Smooth muscle cell of the brain vasculature (primary cell): ENCODE results near the gene KRTAP12-3.
"Not testable (repeated sequence)": the region's sequence is repeated elsewhere in the genome, so short reads cannot be mapped to it uniquely, and the experiment has no call there.

Experiments used
- DNase-seq: peaks from one replicate; pipeline ENCODE4 v3.0.0-alpha.2; 2012; ENCODE audit warnings: low read depth, low spot score

Gene KRTAP12-3

GRCh38 chr21:44684077-44684476, 26.3 kb downstream of the KRTAP12-3 start:
- DNase-seq: no peak

- no peak for DNase-seq
These were observed 26.8 kb downstream of the KRTAP12-3 start for GRCh38 chr21:44684483-44684882.

GRCh38 chr21:44685050-44685449, 27.3 kb downstream of the KRTAP12-3 start:
- DNase-seq: not testable (repeated sequence)

- no peak for DNase-seq
These were observed 28.5 kb downstream of the KRTAP12-3 start for GRCh38 chr21:44686000-44686781.

- DNase-seq: no peak
These were observed 29.3 kb downstream of the KRTAP12-3 start for GRCh38 chr21:44686843-44687561.

GRCh38 chr21:44687671-44688070, 29.9 kb downstream of the KRTAP12-3 start:
- DNase-seq: no peak

GRCh38 chr21:44689740-44690139, 32.0 kb downstream of the KRTAP12-3 start:
- not testable (repeated sequence) for DNase-seq

- no peak for DNase-seq
These were observed 34.0 kb downstream of the KRTAP12-3 start for GRCh38 chr21:44691686-44692085.

GRCh38 chr21:44692798-44693512, 35.2 kb downstream of the KRTAP12-3 start:
- DNase-seq: no peak

GRCh38 chr21:44694776-44695175, 37.0 kb downstream of the KRTAP12-3 start:
- DNase-seq: no peak

- DNase-seq: no peak
These were observed 37.5 kb downstream of the KRTAP12-3 start for GRCh38 chr21:44695184-44695583.

- no peak for DNase-seq
These were observed 37.9 kb downstream of the KRTAP12-3 start for GRCh38 chr21:44695641-44696040.

- DNase-seq: no peak
These were observed 38.8 kb downstream of the KRTAP12-3 start for GRCh38 chr21:44696572-44696971.

GRCh38 chr21:44697172-44697810, 39.6 kb downstream of the KRTAP12-3 start, which contains the start of gene KRTAP10-12:
TSS of gene KRTAP10-12 (plus strand) at chr21:44697172. CDS start at chr21:44697202, 30 bp downstream.
- DNase-seq: not testable (repeated sequence)

- peak; percentile 10 for DNase-seq
These were observed 40.3 kb downstream of the KRTAP12-3 start for GRCh38 chr21:44697811-44698734.

- DNase-seq: no peak
These were observed 41.8 kb downstream of the KRTAP12-3 start for GRCh38 chr21:44699502-44700001.

GRCh38 chr21:44700101-44701022, 42.6 kb downstream of the KRTAP12-3 start:
- DNase-seq: no peak

- no peak for DNase-seq
These were observed 43.3 kb downstream of the KRTAP12-3 start for GRCh38 chr21:44701023-44701400.

- DNase-seq: no peak
These were observed 43.8 kb downstream of the KRTAP12-3 start for GRCh38 chr21:44701541-44701940.
